NCI-H2107 (cell line): ENCODE data around the gene VAV2.
"Not testable (repeated sequence)": the region's sequence is repeated elsewhere in the genome, so short reads cannot be mapped to it uniquely, and the experiment has no call there.

Source experiments
- DNase-seq: peaks from one replicate; lab custom pipeline; 2025; lab: John Stamatoyannopoulos, UW

The VAV2 gene

DNA sequence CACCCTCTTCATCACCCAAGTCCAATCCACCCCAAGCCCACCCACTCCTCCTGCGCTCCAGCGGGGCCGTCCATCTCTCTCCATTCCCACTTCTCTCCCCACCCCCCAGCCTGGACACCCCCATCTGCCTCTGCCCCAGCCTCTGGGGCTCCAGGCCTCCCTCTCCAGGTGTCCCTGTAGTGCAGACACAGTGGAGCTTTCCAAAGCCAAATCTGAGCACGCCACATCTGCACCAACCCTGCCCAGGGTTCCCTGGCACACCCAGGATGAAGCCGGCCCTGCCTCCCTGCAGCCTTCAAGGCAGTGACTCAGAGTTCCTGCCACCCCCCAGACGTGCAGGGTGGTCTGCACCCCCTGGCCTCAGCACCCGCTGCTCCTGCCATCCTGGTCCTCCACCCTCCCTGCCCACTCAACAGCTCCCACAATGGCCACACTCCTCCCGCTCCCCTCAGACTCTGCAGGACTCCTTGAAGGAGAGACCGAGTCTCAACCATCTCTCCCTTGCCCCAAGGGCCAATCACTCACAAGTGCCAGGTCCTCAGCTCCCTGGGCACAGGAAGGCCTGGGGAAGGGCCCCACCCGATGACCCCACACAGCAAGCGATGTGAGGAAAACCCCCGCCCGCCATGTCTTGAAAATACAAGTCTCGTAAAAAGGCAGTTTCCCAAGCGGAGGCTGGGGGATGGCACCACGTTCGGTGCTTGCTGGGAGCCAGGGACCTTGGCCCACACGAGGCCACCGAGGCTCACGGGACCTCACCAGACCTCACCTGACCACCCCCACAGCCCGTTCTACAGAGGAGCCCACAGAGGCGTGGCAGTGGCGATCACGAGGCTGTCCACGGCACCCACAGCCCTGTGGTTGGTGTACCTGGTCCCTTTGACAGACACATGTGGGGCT lies 22.2 kb downstream of the VAV2 start:
- no peak for DNase-seq

GRCh38 chr9:133968966-133969617 lies 23.0 kb downstream of the VAV2 start:
- peak; percentile 69 for DNase-seq

DNA sequence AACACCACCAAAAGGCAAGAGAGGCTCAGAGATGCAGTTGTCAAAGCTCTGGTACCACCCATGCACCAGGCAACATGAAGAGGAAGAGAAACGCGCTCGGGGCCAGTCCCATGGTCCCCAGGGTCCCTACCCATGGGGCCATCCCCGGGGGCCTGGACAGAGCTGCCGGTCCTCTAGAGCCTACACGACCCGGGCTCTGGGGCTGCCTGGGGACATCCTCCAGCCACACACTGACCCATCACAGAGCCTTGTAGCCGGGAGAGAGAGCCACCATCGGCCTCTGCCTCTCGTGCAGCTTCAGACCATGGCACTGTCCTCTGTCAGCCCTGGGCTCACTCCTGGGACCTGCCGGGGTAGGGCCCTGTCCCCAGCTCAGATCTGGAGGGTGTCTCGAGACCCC lies 23.7 kb downstream of the VAV2 start:
- DNase-seq: no peak

DNA sequence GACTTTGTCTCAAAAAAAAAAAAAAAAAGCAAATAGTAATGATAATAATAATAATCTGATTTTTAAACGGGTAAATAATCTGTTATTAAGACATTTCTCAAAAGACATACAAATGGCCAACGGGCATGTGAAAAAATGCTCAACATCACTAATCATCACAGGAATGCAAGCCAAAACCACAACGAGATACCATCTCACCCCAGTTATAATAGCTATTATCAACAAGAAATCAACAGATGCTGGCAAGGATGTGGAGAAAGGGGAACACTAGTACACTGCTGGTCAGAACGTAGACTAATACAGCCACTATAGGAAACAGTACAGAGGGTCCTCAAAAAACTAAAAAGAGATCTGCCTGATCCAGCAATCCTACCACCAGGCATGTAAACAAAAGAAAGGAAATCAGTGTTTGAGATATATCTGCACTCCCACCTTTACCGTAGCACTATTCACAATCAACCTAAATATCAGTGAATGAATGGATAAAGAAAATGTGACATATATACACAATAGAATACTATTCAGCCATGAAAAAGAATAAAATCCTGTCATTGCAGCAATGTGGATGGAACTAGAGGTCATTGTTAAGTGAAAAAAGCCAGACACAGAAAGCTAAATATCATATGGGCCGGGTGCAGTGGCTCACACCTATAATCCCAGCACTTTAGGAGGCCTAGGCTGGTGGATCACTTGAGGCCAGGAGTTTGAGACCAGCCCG lies 24.9 kb downstream of the VAV2 start:
- DNase-seq: no peak

DNA sequence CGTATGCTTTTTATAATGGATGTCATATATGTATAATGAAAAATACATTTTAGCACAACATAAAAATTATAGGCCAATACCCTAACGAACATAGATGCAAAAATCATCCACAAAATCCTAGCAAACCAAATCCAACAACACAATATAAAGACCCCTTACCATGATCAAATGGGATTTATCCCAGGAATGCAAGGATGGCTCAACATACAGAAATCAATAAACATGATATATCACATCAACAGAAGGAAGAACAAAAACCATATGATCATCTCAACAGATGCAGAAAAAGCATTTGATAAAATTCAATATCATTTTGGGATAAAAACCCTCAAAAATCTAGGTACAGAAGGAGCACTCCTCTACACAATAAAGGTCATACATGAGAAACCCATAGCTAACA lies 27.7 kb downstream of the VAV2 start:
- no peak for DNase-seq

DNA sequence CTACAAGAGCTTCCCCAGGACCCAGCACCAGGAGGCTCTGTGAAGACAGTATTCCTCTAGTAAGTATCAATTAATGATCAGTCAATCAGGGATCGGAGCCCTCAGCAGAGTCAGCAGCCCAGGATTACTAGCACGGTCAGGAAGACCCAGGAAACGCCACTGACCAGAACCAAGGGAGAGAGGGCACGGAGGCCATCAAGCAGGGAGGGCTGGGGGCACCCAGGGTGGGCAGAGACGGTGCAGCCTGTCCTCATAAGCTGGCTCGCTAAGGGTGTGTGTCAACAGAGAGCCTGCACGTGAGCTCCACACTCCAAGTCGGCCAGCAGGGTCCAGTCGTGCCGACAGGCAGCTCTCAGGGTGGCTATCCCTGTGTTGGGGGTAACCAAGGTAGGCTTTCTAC lies 29.0 kb downstream of the VAV2 start:
- no peak for DNase-seq

DNA sequence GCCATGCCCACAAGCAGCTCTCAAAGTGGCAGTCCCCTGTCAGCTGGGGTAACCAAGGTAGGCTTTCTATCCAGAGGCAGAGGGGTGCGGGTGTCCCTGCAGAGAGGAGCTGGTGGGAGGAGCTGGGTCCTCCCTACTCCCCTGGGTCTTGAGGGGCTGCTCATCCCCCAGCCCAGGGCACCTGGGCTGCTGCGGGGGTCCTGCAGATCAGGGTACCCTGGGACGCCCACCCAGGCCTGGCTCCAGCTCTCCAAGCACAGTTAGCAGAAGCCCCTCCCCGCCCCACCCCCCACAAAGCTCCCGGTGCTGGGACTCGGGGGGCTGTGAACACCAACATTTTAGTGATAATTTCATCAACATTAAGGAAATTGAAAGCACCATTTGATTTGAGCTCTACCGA lies 29.8 kb downstream of the VAV2 start:
- no peak for DNase-seq

- DNase-seq: no peak
Observed at GRCh38 chr9:133961226-133962165, 30.6 kb downstream of the VAV2 start.

DNA sequence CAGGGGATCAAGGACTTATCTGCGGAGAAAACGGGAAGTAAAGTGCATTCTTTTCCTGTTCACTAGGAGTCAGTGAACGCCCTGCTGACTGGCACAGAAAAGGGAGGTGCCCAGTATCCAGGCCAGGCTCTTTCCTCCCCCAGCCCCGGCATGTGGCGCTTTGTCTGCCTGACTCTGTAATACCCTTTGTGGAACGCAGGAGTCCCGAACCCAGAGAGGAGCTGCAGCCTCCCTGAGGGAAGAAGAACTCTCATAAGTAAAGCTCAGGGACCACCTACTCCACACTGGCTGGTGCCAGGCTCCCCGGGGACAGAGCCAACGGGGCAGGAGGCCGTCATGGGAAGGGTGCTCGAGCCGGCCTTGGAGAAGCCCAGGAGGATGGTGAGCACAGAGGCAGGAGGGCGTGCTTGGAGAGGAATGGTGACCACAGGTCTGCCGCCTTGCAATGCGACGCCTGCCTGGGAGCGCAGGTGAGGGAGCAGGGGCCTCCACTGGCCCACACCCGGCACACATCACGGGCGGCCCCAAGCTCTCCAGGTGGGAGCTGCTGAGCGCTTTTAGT lies 31.5 kb downstream of the VAV2 start:
- DNase-seq: no peak

DNA sequence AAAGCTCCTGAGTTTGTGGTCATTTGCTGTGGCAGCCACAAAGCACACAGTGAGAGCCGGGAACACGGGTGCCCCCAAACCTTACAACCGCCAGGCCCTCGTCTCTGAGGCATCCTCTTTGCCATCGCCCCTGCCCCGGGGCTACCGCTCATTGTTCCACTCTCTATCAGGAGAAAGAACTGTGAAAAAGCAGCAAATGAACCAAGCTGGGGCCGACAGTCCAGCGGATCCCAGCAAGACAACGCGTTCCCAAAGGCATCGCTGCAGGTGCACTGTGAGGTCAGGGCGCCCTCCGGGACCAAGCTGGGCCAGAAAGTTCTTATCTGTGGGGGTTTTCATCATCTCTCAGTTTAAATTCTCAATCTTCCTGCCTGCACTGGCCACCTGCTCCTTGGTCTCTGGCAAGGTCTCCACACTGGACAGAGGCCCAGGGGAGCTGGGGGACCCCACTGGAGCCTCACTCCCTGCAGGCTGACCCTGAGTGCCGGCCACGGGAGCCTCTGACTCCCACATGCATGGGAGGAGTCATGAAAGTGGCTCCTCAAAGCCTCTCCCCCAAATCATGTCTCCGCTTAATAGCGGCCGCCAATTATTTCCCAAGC lies 32.1 kb downstream of the VAV2 start:
- DNase-seq: no peak

GRCh38 chr9:133959171-133959570 lies 33.0 kb downstream of the VAV2 start:
- DNase-seq: no peak

DNA sequence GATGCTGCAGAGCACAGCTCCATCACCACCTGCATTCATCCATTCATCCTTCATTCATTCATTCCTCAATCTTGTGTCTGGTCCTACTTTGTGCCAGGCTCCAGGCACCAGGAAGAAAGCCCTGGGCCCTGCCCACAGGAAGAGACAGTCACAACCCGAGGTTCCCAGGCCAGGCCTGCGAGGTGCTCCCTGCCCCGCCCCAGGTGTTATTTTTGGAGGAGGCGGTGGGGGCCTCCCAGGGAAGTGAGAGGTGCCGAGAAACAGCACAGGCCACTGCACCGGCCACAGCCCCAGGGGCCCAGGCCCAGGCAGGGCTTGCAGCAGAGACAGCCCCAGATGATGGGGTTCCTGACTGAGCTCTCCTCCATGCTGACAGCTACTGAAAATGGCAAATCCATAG lies 33.4 kb downstream of the VAV2 start:
- DNase-seq: no peak

GRCh38 chr9:133957772-133958171 lies 34.4 kb downstream of the VAV2 start:
- DNase-seq: not testable (repeated sequence)

DNA sequence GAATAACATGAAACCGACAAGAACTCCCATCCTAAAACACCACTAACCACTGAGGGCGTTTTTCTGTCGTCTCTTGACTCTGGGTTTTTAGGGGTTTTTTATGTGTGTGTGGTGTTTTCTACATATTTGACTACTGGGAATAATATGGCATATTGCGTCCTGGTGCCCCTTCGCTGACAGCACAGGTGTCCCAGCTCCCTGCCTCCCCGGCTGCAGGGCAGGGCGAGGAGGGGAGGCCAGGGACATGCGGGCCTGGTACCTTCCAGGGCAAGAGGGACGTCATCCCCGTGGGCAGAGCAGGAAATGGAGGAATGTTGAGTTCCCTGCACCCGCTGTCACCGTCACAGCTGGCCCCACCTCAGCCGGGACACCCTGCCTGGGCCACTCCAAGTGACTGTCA lies 34.8 kb downstream of the VAV2 start:
- no peak for DNase-seq

- no peak for DNase-seq
Observed at GRCh38 chr9:133956520-133957076, 35.5 kb downstream of the VAV2 start.

- DNase-seq: no peak
Observed at GRCh38 chr9:133955821-133956411, 36.2 kb downstream of the VAV2 start.

- no peak for DNase-seq
Observed at GRCh38 chr9:133954862-133955529, 37.1 kb downstream of the VAV2 start.

GRCh38 chr9:133953976-133954709 lies 38.0 kb downstream of the VAV2 start:
- DNase-seq: no peak

DNA sequence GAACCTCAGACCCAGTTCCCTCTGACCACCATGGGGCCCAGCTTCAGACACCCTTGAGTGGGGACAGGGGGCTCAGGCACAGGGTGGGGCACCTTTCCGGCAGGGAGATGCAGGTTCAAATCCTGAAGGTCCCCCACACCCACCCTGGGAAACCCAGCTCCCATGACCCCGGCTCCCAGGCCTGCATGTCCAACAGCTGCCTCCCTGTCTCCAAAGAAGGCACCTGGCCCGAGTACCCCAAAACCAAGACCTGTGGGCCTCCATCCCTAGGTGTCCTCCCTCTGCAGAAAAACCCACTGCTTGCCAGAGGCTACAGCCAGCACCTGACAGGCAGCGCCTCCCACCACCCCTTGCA lies 38.5 kb downstream of the VAV2 start:
- DNase-seq: no peak
